WTC11 (cell line): ENCODE data around the gene ACSS3. TPM values are rescaled to one million over a fixed set of nuclear protein-coding genes. Genes with fewer than 3 reads are reported as not detected.

Experiments
- ATAC-seq: fragments of 200-7000 bp; cut with Tn5 transposase; 2 replicates; pipeline ENCODE4 v1.10.0; 2021; ENCODE audit warnings: mild to moderate bottlenecking, moderate library complexity
- CTCF ChIA-PET: fragments of 300-600 bp; sonication (Branson Sonifier 250); formaldehyde crosslinking; loops from one replicate; lab custom pipeline; 2021; ENCODE audit warnings: antibody characterized with exemption; lab: Charles Lee
- POLR2A ChIA-PET: fragments of 350-600 bp; sonication (Branson Sonifier 250); formaldehyde crosslinking; loops from one replicate; lab custom pipeline; 2021; ENCODE audit warnings: antibody characterized with exemption; lab: Charles Lee
- DNase-seq: peaks from one replicate; pipeline ENCODE4 v3.0.0; 2021; ENCODE audit warnings: low spot score
- H3K27ac Mint-ChIP-seq: 2 replicates; pipeline ENCODE4 v1.8.0; 2021; ENCODE audit warnings: mixed read lengths
- H3K27me3 Mint-ChIP-seq: 2 replicates; pipeline ENCODE4 v1.8.0; 2021; ENCODE audit warnings: low read depth, mild to moderate bottlenecking, moderate library complexity, mixed read lengths
- H3K36me3 Mint-ChIP-seq: 2 replicates; pipeline ENCODE4 v1.8.0; 2021; ENCODE audit warnings: mixed read lengths
- H3K4me1 Mint-ChIP-seq: 2 replicates; pipeline ENCODE4 v1.8.0; 2022; ENCODE audit warnings: mixed read lengths
- H3K4me3 Mint-ChIP-seq: 2 replicates; pipeline ENCODE4 v1.8.0; 2021; ENCODE audit warnings: mild to moderate bottlenecking, moderate library complexity, mixed read lengths
- H3K9me3 Mint-ChIP-seq: 2 replicates; pipeline ENCODE4 v1.8.0; 2021; ENCODE audit warnings: mixed read lengths
- CREB1 ChIP-seq: sonication (generic); formaldehyde crosslinking; IDR thresholded peaks from 2 replicates; pipeline ENCODE4 v1.8.0; 2023; ENCODE audit warnings: mild to moderate bottlenecking, missing genetic modification reagents
- EMX1 ChIP-seq: fragments of 250-450 bp; sonication (Bioruptor Pico); IDR thresholded peaks from 2 replicates; pipeline ENCODE4 v1.8.0; 2021; ENCODE audit warnings: mild to moderate bottlenecking
- GABPB1 ChIP-seq: sonication (generic); formaldehyde crosslinking; IDR thresholded peaks from 2 replicates; pipeline ENCODE4 v1.8.1; 2023; ENCODE audit warnings: mild to moderate bottlenecking, missing genetic modification reagents
- IRF2 ChIP-seq: sonication (generic); formaldehyde crosslinking; IDR thresholded peaks from 2 replicates; pipeline ENCODE4 v1.8.0; 2022; ENCODE audit warnings: low read depth, missing genetic modification reagents, borderline replicate concordance
- NFATC4 ChIP-seq: fragments of 250-450 bp; sonication (Bioruptor Pico); IDR thresholded peaks from 2 replicates; pipeline ENCODE4 v1.9.0; 2021; ENCODE audit warnings: mild to moderate bottlenecking
- NFYB ChIP-seq: sonication (generic); formaldehyde crosslinking; conservative IDR thresholded peaks from 2 replicates; pipeline ENCODE4 v1.8.0; 2022; ENCODE audit warnings: low read depth, missing genetic modification reagents
- NR1H2 ChIP-seq: sonication (generic); formaldehyde crosslinking; IDR thresholded peaks from 2 replicates; pipeline ENCODE4 v1.9.0; 2021; ENCODE audit warnings: mild to moderate bottlenecking, moderate library complexity, missing genetic modification reagents
- RELA ChIP-seq: sonication (generic); formaldehyde crosslinking; IDR thresholded peaks from 2 replicates; pipeline ENCODE4 v1.8.1; 2022; ENCODE audit warnings: missing genetic modification reagents, mild to moderate bottlenecking, borderline replicate concordance
- ZNF138 ChIP-seq: sonication (generic); formaldehyde crosslinking; conservative IDR thresholded peaks from 2 replicates; pipeline ENCODE4 v1.8.1; 2022; ENCODE audit warnings: mild to moderate bottlenecking, moderate library complexity, missing genetic modification reagents
- ZNF317 ChIP-seq: sonication (generic); formaldehyde crosslinking; IDR thresholded peaks from 2 replicates; pipeline ENCODE4 v1.8.1; 2023; ENCODE audit warnings: low read depth, mild to moderate bottlenecking, moderate library complexity, missing genetic modification reagents, borderline replicate concordance
- ZNF416 ChIP-seq: fragments of 250-450 bp; sonication (Bioruptor Pico); IDR thresholded peaks from 2 replicates; pipeline ENCODE4 v1.9.0; 2021; ENCODE audit warnings: mild to moderate bottlenecking, inconsistent platforms
- total RNA-seq: library from RNA; stranded (reverse); gene quantifications from 3 replicates; pipeline ENCODE4 v1.2.3, GENCODE V29; 2021
- TF ChIP-seq, protein P1 (sequence below): sonication (generic); formaldehyde crosslinking; IDR thresholded peaks from 2 replicates; pipeline ENCODE4 v1.8.0; 2022; ENCODE audit warnings: mild to moderate bottlenecking, missing genetic modification reagents
- TF ChIP-seq, protein P2 (sequence below): fragments of 250-450 bp; sonication (Bioruptor Pico); IDR thresholded peaks from 2 replicates; pipeline ENCODE4 v1.9.0; 2021; ENCODE audit warnings: mild to moderate bottlenecking
- TF ChIP-seq, protein P3 (sequence below): sonication (generic); formaldehyde crosslinking; conservative IDR thresholded peaks from 2 replicates; pipeline ENCODE4 v1.8.1; 2022; ENCODE audit warnings: mild to moderate bottlenecking, missing genetic modification reagents
- TF ChIP-seq, protein P4 (sequence below): sonication (generic); formaldehyde crosslinking; IDR thresholded peaks from 2 replicates; pipeline ENCODE4 v1.8.1; 2022; ENCODE audit warnings: missing genetic modification reagents, borderline replicate concordance
- TF ChIP-seq, protein P5 (sequence below): sonication (generic); formaldehyde crosslinking; IDR thresholded peaks from 2 replicates; pipeline ENCODE4 v1.8.0; 2022; ENCODE audit warnings: mild to moderate bottlenecking, missing genetic modification reagents

Gene ACSS3
- total RNA-seq, 1 experiment from 2014 or later: 18.6 TPM

DNA sequence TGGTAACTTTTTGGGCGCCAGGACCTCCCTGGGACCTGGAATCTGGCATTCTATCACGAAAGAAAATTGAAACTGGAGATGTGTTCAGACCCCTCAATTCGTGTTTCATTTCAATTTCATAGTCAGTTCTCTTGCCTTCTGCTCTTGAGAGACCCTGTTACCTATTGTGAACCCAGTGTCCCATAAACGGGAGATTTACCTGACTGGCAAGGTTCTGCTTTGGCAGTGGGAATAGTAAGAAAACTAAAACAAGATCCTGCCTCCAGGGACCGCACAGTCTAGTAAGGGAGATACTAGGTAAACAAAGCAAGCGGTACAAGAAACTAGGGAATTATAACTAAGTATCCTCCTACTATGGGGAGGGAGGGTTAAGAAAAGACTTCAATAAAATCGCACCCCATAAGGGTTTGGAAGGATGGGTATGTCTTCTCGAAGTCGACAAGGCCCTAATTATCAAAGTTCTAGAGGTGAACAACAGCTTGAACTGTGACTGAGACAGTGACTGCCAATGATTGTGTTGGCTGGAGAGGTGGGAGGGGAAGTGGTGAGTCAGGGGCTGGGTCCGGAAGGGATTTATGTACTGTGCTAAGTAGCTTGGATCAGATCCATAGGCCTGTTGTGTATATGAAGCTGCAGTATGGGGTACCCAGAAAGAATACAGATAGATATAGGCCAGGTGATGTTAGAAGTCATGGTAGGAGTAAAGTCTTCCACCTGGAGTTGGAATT is 754 bp downstream of the ACSS3 start (continued):
- TF ChIP-seq, protein P1, sequence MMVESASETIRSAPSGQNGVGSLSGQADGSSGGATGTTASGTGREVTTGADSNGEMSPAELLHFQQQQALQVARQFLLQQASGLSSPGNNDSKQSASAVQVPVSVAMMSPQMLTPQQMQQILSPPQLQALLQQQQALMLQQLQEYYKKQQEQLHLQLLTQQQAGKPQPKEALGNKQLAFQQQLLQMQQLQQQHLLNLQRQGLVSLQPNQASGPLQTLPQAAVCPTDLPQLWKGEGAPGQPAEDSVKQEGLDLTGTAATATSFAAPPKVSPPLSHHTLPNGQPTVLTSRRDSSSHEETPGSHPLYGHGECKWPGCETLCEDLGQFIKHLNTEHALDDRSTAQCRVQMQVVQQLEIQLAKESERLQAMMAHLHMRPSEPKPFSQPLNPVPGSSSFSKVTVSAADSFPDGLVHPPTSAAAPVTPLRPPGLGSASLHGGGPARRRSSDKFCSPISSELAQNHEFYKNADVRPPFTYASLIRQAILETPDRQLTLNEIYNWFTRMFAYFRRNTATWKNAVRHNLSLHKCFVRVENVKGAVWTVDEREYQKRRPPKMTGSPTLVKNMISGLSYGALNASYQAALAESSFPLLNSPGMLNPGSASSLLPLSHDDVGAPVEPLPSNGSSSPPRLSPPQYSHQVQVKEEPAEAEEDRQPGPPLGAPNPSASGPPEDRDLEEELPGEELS (CRISPR knock-in tag): no peak
- TF ChIP-seq ZNF416 (CRISPR knock-in tag): no peak
- no peak for TF ChIP-seq NR1H2 (CRISPR knock-in tag)
- TF ChIP-seq, all 79 proteins: peak for 0

DNA sequence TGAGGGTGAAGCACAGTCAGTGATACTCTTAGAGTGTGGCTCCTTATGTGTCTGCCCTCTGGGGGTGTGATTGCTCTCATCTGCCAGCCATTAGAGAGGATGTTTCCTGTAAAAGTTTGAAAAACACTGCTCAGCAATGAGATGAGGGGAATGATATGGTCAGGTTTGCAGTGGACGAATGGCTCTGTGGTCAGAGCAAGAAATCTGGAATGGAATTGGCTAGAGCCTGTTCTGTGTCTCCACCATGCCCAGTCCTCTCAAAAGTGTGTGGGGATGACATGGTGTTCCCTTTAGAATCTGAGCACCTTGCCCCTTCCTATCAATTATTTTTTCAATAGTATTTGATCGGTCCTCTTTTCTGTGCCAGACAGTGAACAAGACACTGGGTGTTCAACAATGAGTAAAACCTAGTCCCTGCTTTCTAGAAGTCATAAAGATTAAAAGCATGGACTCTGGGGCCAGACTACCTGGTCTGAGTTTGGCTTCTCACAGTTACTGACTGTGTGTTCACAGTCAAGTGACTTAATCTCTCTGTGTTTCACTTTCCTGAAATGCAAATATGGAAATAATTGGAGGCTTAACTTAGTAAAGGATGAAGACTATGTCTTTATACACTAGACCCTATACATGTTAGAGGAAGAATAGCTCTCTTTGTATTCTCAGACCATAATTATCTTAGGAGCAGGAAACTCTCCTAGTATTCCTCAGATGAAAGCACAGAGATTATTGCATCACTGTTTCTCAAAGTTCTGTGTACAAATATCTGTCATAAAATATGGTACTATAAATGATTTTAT is 1.6 kb downstream of the ACSS3 start:
- Mint-ChIP-seq H3K9me3 (no peaks in the 10 kb centered on the region), H3K4me3 (peak overlapping the region; percentile 82), H3K27ac (no peak overlapping the region), H3K36me3 (no peaks in the 10 kb centered on the region), H3K4me1 (peaks cover 66% of the 10 kb centered on the region), H3K27me3 (no peaks in the 10 kb centered on the region; the same call in 1 of the 2 replicates)
- DNase-seq: no peak
- ATAC-seq: no peak
- TF ChIP-seq GABPB1 (CRISPR knock-in tag) (peak; percentile 87), NFYB (no peak)
- POLR2A ChIA-PET: no interaction called here
- CTCF ChIA-PET: interaction anchor here (0.8 to 1.3 kb wide), 2 partner anchors 49 to 242 kb away, joined by 3 to 4 read pairs; no protein-coding TSS in a partner anchor

DNA sequence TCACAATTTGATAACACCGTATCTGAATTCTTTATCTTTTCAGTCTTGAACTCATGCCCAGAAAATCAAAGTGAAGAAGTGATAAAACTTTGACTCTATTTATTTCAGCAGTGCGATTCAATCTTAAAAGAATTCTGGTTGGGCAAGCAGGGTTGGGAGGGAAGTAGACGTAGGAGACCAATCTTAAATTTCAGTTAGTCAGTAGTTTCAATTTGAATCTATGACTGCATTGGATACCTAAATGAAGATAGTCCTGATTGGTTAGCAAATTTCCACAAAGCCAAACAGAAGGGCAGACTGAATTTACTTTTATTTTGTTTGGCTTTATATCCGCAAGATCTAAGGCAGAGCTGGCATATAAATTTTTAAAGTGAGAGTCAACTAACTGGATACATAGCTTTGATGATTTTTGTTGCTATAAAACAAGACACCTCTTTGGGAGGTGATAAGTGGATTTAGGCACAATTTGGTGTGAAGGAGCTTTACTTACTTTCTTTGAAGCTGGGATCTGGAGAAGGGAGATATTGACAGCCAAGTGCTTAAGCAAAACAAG is 2.6 kb downstream of the ACSS3 start:
- Mint-ChIP-seq H3K9me3 (no peaks in the 10 kb centered on the region), H3K36me3 (no peaks in the 10 kb centered on the region), H3K27ac (no peak overlapping the region), H3K27me3 (no peaks in the 10 kb centered on the region), H3K4me3 (no peak overlapping the region), H3K4me1 (peaks cover 74% of the 10 kb centered on the region)
- ChIA-PET CTCF (no interaction called here), POLR2A (no interaction called here)
- no peak for ATAC-seq
- DNase-seq: no peak
- no peak for TF ChIP-seq ZNF138 (CRISPR knock-in tag)
- TF ChIP-seq RELA (CRISPR knock-in tag): no peak
- TF ChIP-seq EMX1 (CRISPR knock-in tag): no peak
- no peak for TF ChIP-seq IRF2 (CRISPR knock-in tag)
- TF ChIP-seq, protein P2, sequence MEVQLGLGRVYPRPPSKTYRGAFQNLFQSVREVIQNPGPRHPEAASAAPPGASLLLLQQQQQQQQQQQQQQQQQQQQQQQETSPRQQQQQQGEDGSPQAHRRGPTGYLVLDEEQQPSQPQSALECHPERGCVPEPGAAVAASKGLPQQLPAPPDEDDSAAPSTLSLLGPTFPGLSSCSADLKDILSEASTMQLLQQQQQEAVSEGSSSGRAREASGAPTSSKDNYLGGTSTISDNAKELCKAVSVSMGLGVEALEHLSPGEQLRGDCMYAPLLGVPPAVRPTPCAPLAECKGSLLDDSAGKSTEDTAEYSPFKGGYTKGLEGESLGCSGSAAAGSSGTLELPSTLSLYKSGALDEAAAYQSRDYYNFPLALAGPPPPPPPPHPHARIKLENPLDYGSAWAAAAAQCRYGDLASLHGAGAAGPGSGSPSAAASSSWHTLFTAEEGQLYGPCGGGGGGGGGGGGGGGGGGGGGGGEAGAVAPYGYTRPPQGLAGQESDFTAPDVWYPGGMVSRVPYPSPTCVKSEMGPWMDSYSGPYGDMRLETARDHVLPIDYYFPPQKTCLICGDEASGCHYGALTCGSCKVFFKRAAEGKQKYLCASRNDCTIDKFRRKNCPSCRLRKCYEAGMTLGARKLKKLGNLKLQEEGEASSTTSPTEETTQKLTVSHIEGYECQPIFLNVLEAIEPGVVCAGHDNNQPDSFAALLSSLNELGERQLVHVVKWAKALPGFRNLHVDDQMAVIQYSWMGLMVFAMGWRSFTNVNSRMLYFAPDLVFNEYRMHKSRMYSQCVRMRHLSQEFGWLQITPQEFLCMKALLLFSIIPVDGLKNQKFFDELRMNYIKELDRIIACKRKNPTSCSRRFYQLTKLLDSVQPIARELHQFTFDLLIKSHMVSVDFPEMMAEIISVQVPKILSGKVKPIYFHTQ (CRISPR knock-in tag): no peak

DNA sequence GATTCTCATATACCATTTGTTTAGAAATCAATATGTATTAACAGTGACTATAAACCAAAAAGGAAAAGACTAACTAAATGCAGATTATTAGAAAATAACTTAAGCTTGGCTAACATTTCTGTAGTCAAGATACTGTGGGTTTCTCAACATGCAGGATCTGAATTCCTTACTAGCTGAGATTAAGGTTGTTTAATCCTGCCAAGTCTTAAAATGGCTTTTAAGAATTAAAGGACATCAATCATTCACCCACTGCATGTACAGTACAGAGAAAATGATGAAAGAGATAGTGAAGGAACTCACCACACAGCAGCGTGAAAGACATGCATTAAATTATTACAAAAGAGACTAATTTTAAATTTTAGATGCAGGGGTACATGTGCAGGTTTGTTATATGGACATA is 3.8 kb downstream of the ACSS3 start:
- ChIA-PET CTCF (no interaction called here), POLR2A (no interaction called here)
- no peak for ATAC-seq
- Mint-ChIP-seq H3K36me3 (no peaks in the 10 kb centered on the region), H3K9me3 (no peaks in the 10 kb centered on the region), H3K4me1 (peaks cover 74% of the 10 kb centered on the region), H3K27me3 (no peaks in the 10 kb centered on the region), H3K27ac (no peak overlapping the region), H3K4me3 (no peak overlapping the region)
- no peak for DNase-seq
- TF ChIP-seq ZNF317 (CRISPR knock-in tag): no peak
- no peak for TF ChIP-seq NFATC4 (CRISPR knock-in tag)
- TF ChIP-seq, protein P3, sequence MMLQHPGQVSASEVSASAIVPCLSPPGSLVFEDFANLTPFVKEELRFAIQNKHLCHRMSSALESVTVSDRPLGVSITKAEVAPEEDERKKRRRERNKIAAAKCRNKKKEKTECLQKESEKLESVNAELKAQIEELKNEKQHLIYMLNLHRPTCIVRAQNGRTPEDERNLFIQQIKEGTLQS (CRISPR knock-in tag): no peak
- TF ChIP-seq, protein P4, sequence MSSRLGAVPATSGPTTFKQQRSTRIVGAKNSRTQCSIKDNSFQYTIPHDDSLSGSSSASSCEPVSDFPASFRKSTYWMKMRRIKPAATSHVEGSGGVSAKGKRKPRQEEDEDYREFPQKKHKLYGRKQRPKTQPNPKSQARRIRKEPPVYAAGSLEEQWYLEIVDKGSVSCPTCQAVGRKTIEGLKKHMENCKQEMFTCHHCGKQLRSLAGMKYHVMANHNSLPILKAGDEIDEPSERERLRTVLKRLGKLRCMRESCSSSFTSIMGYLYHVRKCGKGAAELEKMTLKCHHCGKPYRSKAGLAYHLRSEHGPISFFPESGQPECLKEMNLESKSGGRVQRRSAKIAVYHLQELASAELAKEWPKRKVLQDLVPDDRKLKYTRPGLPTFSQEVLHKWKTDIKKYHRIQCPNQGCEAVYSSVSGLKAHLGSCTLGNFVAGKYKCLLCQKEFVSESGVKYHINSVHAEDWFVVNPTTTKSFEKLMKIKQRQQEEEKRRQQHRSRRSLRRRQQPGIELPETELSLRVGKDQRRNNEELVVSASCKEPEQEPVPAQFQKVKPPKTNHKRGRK: no peak
- no peak for TF ChIP-seq CREB1 (CRISPR knock-in tag)
- TF ChIP-seq EMX1 (CRISPR knock-in tag): no peak
- TF ChIP-seq, protein P5, sequence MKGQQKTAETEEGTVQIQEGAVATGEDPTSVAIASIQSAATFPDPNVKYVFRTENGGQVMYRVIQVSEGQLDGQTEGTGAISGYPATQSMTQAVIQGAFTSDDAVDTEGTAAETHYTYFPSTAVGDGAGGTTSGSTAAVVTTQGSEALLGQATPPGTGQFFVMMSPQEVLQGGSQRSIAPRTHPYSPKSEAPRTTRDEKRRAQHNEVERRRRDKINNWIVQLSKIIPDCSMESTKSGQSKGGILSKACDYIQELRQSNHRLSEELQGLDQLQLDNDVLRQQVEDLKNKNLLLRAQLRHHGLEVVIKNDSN (CRISPR knock-in tag): no peak
